Neural crest cell (in vitro differentiated cells): ENCODE data around the gene PLPP3. TPM values are rescaled to one million over a fixed set of nuclear protein-coding genes. Genes with fewer than 3 reads are reported as not detected.

Experiments used
- DNase-seq: peaks from one replicate; pipeline ENCODE4 v3.0.0; 2021; ENCODE audit warnings: low read depth, mixed read lengths, low spot score
- H3K27ac Mint-ChIP-seq: one replicate; pipeline ENCODE4 v1.8.0; 2021; ENCODE audit warnings: mild to moderate bottlenecking, mixed read lengths; ENCODE audit not compliant: unreplicated experiment
- H3K27me3 Mint-ChIP-seq: 2 replicates; pipeline ENCODE4 v1.8.0; 2021; ENCODE audit warnings: low read depth, mild to moderate bottlenecking, mixed read lengths
- H3K36me3 Mint-ChIP-seq: 2 replicates; pipeline ENCODE4 v1.8.0; 2021; ENCODE audit warnings: low read depth, mild to moderate bottlenecking, mixed read lengths
- H3K4me1 Mint-ChIP-seq: 2 replicates; pipeline ENCODE4 v1.8.0; 2021; ENCODE audit warnings: mixed read lengths
- H3K4me3 Mint-ChIP-seq: one replicate; pipeline ENCODE4 v1.8.0; 2021; ENCODE audit warnings: mild to moderate bottlenecking, mixed read lengths
- H3K9me3 Mint-ChIP-seq: 2 replicates; pipeline ENCODE4 v1.8.0; 2021; ENCODE audit warnings: mixed read lengths
- total RNA-seq: library from RNA; stranded (reverse); gene quantifications from 2 replicates; pipeline ENCODE4 v1.2.1, GENCODE V29; 2021
- TF ChIP-seq, protein P1 (sequence below): fragments of 200-600 bp; sonication (generic); conservative IDR thresholded peaks from 2 replicates; pipeline ENCODE4 v1.5.0; 2021; ENCODE audit warnings: antibody characterized with exemption, mild to moderate bottlenecking

The PLPP3 gene
- total RNA-seq, 1 donor from 2014 or later = 24.7 TPM

DNA sequence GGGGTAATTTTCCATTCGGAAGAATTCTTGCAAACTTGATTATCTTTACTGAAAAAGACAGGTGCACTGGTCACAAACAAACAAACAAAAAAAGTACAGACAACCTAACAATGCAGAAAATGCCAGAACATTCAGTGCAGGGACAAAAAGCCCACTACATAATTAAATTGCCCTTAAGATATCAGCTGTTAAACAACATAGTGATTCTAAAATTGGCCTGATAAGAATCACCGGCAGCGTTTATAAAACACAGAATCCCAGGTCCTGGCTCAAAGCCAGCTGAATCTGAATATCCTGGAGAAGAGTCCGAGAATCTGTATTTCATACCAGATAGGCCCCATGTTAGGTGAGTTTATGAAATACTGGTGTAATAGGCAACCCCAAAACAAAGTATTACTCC lies 6.1 kb downstream of the PLPP3 start:
- peaks cover 68% of the 10 kb centered on the region for H3K4me1 Mint-ChIP-seq
- peak overlapping the region; percentile 6 for H3K4me3 Mint-ChIP-seq
- H3K27me3 Mint-ChIP-seq = no peaks in the 10 kb centered on the region
- no peak for DNase-seq
- TF ChIP-seq, protein P1, sequence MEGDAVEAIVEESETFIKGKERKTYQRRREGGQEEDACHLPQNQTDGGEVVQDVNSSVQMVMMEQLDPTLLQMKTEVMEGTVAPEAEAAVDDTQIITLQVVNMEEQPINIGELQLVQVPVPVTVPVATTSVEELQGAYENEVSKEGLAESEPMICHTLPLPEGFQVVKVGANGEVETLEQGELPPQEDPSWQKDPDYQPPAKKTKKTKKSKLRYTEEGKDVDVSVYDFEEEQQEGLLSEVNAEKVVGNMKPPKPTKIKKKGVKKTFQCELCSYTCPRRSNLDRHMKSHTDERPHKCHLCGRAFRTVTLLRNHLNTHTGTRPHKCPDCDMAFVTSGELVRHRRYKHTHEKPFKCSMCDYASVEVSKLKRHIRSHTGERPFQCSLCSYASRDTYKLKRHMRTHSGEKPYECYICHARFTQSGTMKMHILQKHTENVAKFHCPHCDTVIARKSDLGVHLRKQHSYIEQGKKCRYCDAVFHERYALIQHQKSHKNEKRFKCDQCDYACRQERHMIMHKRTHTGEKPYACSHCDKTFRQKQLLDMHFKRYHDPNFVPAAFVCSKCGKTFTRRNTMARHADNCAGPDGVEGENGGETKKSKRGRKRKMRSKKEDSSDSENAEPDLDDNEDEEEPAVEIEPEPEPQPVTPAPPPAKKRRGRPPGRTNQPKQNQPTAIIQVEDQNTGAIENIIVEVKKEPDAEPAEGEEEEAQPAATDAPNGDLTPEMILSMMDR = no peak
- no peaks in the 10 kb centered on the region for H3K36me3 Mint-ChIP-seq
- H3K27ac Mint-ChIP-seq = no peak overlapping the region
- no peaks in the 10 kb centered on the region for H3K9me3 Mint-ChIP-seq

- no peaks in the 10 kb centered on the region for H3K9me3 Mint-ChIP-seq
- TF ChIP-seq, protein P1 = no peak
- H3K27me3 Mint-ChIP-seq = no peaks in the 10 kb centered on the region
- peaks cover 68% of the 10 kb centered on the region for H3K4me1 Mint-ChIP-seq
- no peak for DNase-seq
- H3K27ac Mint-ChIP-seq = no peak overlapping the region
- H3K36me3 Mint-ChIP-seq = no peaks in the 10 kb centered on the region
- H3K4me3 Mint-ChIP-seq = no peak overlapping the region
These were observed 6.9 kb downstream of the PLPP3 start for GRCh38 chr1:56572334-56573050.

DNA sequence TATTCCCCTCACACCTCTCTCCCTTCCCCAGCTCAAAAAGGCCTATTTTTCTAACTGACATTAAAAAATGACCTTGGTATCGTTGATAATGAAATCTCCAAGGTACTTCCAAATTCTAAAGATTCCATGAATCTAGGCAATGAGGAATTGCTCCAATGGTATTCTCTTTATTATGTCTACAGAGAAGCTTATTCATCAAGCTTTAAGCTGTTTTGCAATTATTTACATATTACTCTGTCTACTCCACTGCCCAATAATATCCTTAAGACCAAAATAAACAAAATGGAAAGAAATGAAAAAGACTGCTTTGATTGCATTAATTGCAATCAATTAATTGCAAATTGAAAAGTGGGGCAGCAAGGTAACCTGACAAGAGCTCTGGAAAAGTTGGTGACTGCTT lies 7.9 kb downstream of the PLPP3 start:
- Mint-ChIP-seq H3K4me3 (peak overlapping the region; percentile 20), H3K27ac (no peak overlapping the region), H3K36me3 (no peaks in the 10 kb centered on the region), H3K27me3 (no peaks in the 10 kb centered on the region), H3K9me3 (no peaks in the 10 kb centered on the region), H3K4me1 (peaks cover 65% of the 10 kb centered on the region)
- TF ChIP-seq, protein P1 = no peak
- DNase-seq = no peak

- Mint-ChIP-seq H3K4me1 (peaks cover 66% of the 10 kb centered on the region), H3K36me3 (no peaks in the 10 kb centered on the region), H3K27me3 (no peaks in the 10 kb centered on the region), H3K4me3 (no peak overlapping the region), H3K27ac (no peak overlapping the region), H3K9me3 (no peaks in the 10 kb centered on the region)
- TF ChIP-seq, protein P1 = no peak
- no peak for DNase-seq
These were observed 8.4 kb downstream of the PLPP3 start for GRCh38 chr1:56570924-56571372.

- TF ChIP-seq, protein P1 = no peak
- no peak overlapping the region for H3K27ac Mint-ChIP-seq
- no peaks in the 10 kb centered on the region for H3K9me3 Mint-ChIP-seq
- no peaks in the 10 kb centered on the region for H3K36me3 Mint-ChIP-seq
- peaks cover 68% of the 10 kb centered on the region for H3K4me1 Mint-ChIP-seq
- peak overlapping the region; percentile 1 for H3K4me3 Mint-ChIP-seq
- DNase-seq = no peak
- H3K27me3 Mint-ChIP-seq = no peaks in the 10 kb centered on the region
These were observed 9.7 kb downstream of the PLPP3 start for GRCh38 chr1:56569661-56570060.
